Astrocyte of the spinal cord (primary cell): ENCODE data around the gene CEP68.

Source experiments
- DNase-seq: peaks from one replicate; pipeline ENCODE4 v3.0.0; 2011; ENCODE audit warnings: low read depth, low spot score
- H3K4me3 ChIP-seq: 2 replicates; pipeline ENCODE4 v1.5.1; 2011; ENCODE audit warnings: low read depth, mild to moderate bottlenecking, low read length, moderate library complexity
- in situ Hi-C: cut with HindIII; loops from 2 replicates; pipeline ENCODE4 v1.10.0; 2017; ENCODE audit warnings: low sequenced_read_pairs
- TF ChIP-seq, protein P1 (sequence below): IDR thresholded peaks from 2 replicates; pipeline ENCODE4 v1.5.1; 2012; ENCODE audit warnings: low read depth, mild to moderate bottlenecking, low read length, inconsistent platforms

Gene CEP68

DNA sequence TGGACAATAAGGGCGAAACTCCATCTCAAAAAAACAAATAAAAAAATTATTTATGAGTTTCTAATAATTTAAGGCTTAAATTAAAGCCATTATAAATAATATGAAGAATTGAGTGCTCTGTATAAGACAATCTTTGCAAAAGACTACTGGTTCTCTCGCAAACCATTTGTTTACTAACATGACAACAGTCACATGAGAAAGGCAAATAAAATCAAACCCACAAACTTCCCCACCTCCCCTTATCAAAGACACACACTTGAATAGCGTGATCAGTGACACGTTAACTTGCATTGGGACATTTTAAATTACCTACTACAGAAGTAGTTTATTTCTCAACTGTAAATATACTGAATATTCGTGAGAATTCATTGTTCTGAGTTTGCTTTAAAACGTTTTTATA lies 52.6 kb downstream of the CEP68 start:
- DNase-seq: no peak
- in situ Hi-C loops: no loop called here
- H3K4me3 ChIP-seq: no peak overlapping the region
- TF ChIP-seq, protein P1, sequence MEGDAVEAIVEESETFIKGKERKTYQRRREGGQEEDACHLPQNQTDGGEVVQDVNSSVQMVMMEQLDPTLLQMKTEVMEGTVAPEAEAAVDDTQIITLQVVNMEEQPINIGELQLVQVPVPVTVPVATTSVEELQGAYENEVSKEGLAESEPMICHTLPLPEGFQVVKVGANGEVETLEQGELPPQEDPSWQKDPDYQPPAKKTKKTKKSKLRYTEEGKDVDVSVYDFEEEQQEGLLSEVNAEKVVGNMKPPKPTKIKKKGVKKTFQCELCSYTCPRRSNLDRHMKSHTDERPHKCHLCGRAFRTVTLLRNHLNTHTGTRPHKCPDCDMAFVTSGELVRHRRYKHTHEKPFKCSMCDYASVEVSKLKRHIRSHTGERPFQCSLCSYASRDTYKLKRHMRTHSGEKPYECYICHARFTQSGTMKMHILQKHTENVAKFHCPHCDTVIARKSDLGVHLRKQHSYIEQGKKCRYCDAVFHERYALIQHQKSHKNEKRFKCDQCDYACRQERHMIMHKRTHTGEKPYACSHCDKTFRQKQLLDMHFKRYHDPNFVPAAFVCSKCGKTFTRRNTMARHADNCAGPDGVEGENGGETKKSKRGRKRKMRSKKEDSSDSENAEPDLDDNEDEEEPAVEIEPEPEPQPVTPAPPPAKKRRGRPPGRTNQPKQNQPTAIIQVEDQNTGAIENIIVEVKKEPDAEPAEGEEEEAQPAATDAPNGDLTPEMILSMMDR: no peak

DNA sequence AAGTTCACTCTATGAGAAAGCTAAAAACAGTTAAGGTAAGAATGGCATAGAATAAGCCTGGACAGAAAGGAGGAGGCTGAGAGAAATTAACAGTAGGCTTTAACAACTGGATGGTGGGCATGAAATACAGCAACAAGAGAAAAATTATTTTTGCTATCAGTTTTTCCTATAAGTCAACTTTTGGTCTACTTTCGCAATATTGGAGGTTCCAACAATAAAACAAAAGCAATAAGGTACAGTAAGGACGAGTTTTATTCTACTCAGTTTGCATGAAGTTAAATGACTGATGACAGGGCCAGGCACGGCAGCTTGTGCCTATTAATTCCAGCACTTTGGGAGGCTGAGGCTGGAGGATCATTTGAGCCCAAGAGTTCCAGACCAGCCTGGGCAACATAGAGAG lies 56.4 kb downstream of the CEP68 start:
- no peak overlapping the region for H3K4me3 ChIP-seq
- no peak for DNase-seq
- TF ChIP-seq, protein P1: no peak
- in situ Hi-C loops: no loop called here

DNA sequence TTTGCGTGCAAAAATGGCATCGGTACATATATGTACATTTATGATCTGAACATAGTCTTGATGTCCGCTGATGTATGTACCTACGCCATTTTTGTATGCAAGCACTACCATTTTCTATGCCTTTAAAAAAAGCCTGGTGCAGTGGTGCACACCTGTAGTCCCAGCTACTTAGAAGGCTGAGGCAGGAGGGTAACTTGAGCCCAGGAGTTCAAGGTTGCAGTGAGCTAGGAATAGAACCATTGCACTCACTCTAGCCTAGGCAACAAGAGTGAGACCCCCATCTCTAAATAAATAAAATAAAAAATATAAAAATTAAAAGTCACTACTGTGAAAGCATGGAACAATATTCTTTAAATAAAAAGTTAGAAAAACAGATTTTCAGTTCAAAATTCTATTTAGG lies 57.0 kb downstream of the CEP68 start:
- in situ Hi-C loops: no loop called here
- no peak for DNase-seq
- TF ChIP-seq, protein P1: no peak
- no peak overlapping the region for H3K4me3 ChIP-seq

DNA sequence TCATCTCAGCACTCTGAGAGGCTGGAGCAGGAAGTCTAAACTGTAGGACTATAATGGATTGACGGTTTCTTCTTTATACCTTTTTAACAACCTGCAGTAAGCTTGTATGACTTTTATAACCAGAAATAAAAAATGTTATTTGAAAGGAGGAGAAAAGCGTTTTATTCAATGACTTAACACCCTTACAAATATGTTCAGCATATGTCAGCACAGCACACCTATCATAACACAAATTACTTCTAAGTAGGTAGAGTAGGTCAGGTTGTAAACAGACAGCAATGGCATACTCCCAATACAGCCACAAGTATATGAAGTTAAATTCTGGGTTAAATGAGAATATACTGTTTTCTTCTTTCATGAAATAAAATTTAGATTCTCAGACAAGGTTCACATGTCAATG lies 57.6 kb downstream of the CEP68 start:
- in situ Hi-C loops: no loop called here
- DNase-seq: no peak
- H3K4me3 ChIP-seq: no peak overlapping the region
- TF ChIP-seq, protein P1: no peak

- TF ChIP-seq, protein P1: no peak
- in situ Hi-C loops: no loop called here
- H3K4me3 ChIP-seq: no peak overlapping the region
- no peak for DNase-seq
These were observed 58.7 kb downstream of the CEP68 start for GRCh38 chr2:65114921-65115320.

- TF ChIP-seq, protein P1: no peak
- in situ Hi-C loops: no loop called here
- no peak for DNase-seq
- no peak overlapping the region for H3K4me3 ChIP-seq
These were observed 60.4 kb downstream of the CEP68 start for GRCh38 chr2:65116645-65117044.

DNA sequence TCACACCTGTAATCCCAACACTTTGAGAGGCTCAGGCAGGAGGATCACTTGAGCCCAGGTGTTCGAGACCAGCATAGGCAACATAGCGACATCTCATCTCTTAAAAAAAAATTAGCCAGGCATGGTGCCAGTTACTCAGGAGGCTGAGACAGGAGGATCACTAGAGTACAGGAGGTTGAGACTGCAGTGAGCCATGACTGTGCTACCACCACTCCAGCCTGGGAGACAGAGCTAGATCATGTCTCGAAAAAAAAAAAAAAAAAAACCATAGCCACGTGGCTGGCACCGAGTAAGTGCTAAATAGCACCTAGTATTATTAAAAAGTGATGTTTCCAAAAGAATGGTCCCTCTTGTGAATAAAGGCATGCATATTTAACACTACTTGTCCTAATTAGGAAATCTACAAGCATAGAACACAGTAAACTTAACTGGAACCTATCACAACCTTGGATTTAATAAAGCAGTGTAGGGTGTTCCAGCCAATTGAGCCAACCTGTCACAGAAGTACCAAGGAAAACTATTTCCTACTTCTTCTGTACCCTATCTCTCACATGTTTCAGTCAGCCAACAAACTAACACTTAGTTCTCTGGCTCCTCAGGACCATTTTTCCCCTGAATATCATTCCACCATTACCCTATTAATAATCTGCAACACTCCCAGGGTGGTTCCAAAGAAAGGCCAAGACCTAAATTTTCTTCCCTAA lies 64.9 kb downstream of the CEP68 start:
- DNase-seq: no peak
- in situ Hi-C loops: no loop called here
- no peak overlapping the region for H3K4me3 ChIP-seq
- TF ChIP-seq, protein P1: no peak
